Measurements from ENCODE around the gene CCDC146. TPM values are rescaled to one million over a fixed set of nuclear protein-coding genes. Genes with fewer than 3 reads are reported as not detected.

Gene CCDC146
- total RNA-seq, 4 donors from 2014 or later, result 12.8 to 34.0 (median 29.3) TPM

DNA sequence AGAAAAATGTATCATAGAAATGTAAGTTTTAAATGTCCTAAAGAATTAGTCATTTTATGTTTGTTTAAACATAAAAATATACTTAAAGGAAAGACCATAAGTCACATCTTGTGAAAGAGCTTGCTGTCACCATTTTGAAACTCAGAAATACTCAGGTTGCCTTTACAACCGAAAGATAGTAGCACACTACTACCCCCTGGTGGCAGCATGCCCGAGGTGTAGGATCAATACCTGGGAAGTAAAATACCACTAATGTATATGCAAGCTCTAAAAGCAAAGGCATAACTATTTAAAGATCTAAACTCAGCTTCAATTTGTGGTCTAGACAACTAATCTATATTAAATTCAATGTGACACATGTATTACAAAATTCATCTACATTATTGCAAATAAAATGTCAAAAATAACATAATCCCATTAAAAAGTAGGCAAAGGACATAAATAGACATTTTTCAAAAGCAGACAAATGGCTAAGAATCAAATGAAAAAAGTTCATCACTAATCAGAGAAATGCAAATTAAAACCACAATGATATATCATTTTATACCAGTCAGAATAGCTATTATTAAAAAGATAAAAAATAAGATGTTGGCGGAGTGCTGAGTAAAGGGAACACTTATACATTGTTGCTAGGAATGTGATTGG lies 124.9 kb downstream of the CCDC146 start:
- no peaks in the 10 kb centered on the region for H3K4me1 ChIP-seq
- no peak overlapping the region for H3K4me3 ChIP-seq
- H3K27me3 ChIP-seq, result no peaks in the 10 kb centered on the region
- peak; percentile 30 to 41 for DNase-seq
- no peak overlapping the region for H3K27ac ChIP-seq
- H3K36me3 ChIP-seq, result no peaks in the 10 kb centered on the region
- TF ChIP-seq POLR2A (IDR thresholded peaks at IDR 0.05), result no peak
- TF ChIP-seq, protein P1, sequence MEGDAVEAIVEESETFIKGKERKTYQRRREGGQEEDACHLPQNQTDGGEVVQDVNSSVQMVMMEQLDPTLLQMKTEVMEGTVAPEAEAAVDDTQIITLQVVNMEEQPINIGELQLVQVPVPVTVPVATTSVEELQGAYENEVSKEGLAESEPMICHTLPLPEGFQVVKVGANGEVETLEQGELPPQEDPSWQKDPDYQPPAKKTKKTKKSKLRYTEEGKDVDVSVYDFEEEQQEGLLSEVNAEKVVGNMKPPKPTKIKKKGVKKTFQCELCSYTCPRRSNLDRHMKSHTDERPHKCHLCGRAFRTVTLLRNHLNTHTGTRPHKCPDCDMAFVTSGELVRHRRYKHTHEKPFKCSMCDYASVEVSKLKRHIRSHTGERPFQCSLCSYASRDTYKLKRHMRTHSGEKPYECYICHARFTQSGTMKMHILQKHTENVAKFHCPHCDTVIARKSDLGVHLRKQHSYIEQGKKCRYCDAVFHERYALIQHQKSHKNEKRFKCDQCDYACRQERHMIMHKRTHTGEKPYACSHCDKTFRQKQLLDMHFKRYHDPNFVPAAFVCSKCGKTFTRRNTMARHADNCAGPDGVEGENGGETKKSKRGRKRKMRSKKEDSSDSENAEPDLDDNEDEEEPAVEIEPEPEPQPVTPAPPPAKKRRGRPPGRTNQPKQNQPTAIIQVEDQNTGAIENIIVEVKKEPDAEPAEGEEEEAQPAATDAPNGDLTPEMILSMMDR (IDR thresholded peaks at IDR 0.05), result peak; percentile 40 to 69 (median 48)
- intact Hi-C loops (cut with DNase I; ENCODE audit: low total_unique reads), result no loop called here
- no peaks in the 10 kb centered on the region for H3K9me3 ChIP-seq

DNA sequence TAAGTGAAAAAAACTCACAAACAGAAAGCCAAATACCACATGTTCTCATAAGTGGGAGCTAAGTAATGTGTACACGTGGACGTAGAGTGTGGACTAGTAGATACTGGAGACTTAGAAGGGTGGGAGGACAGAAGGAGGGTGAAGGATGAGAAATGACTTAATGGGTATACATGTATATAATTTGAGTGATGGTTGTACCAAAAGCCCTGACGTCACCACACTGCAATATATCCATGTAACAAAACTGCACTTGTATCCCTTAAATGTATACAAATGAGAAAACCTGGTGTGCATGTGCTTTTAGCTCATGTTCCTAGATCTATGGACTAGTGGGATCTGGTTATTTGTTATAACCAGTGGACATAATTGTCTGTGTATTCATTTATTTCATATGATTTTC lies 125.7 kb downstream of the CCDC146 start:
- no peaks in the 10 kb centered on the region for H3K4me1 ChIP-seq
- DNase-seq, result no peak
- H3K27ac ChIP-seq, result no peak overlapping the region
- no peak for TF ChIP-seq POLR2A (IDR thresholded peaks at IDR 0.05)
- TF ChIP-seq, protein P1 (IDR thresholded peaks at IDR 0.05), result no peak
- H3K36me3 ChIP-seq, result no peaks in the 10 kb centered on the region
- H3K4me3 ChIP-seq, result no peak overlapping the region
- intact Hi-C loops (cut with DNase I; ENCODE audit: low total_unique reads), result no loop called here
- no peaks in the 10 kb centered on the region for H3K27me3 ChIP-seq
- no peaks in the 10 kb centered on the region for H3K9me3 ChIP-seq

DNA sequence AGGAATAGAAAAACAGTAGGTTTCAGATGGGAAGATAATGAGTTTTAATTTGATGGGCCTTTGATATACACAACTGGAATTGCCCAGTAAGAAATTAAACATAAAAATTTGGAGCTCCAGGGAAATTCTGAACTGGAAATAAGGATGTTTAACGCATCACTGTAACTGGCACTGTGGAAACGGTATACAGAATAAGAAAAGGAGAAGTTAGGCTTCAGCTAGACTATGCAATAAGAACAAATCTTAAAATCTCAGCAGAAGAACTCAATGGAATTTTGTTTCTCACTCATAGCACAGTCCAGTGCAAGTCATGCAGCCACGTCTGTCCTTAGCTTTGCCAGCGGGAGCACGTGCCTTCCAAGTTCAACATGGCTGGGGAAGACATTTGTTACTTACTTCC lies 130.1 kb downstream of the CCDC146 start:
- Histone ChIP-seq H3K27ac (no peak overlapping the region), H3K4me3 (no peak overlapping the region), H3K4me1 (no peaks in the 10 kb centered on the region), H3K9me3 (no peaks in the 10 kb centered on the region), H3K36me3 (no peaks in the 10 kb centered on the region), H3K27me3 (no peaks in the 10 kb centered on the region)
- intact Hi-C loops (cut with DNase I; ENCODE audit: low total_unique reads), result no loop called here
- TF ChIP-seq POLR2A (IDR thresholded peaks at IDR 0.05), result no peak
- TF ChIP-seq, protein P1 (IDR thresholded peaks at IDR 0.05), result no peak
- DNase-seq, result no peak

DNA sequence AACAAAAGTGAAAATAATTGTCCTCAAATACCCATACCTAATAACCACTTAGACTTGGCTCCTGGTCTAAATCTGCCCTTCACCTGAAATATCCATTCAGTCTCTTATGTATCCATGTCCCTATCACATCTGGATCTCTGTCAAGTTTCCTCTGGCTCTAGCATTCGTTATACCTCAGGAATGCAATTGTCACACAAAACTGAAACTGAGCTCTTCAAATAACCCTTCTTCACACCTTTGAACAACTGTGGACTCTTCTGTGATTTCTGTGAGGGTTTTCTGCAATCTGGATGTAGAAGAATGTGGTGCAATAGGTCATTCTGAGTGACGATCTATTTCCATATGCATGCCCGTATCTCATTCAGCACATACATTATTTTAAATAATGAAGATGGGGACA lies 130.7 kb downstream of the CCDC146 start:
- no peaks in the 10 kb centered on the region for H3K4me1 ChIP-seq
- H3K9me3 ChIP-seq, result no peaks in the 10 kb centered on the region
- H3K36me3 ChIP-seq, result no peaks in the 10 kb centered on the region
- intact Hi-C loops (cut with DNase I; ENCODE audit: low total_unique reads), result no loop called here
- no peak for DNase-seq
- no peak overlapping the region for H3K27ac ChIP-seq
- H3K27me3 ChIP-seq, result no peaks in the 10 kb centered on the region
- H3K4me3 ChIP-seq, result no peak overlapping the region
- TF ChIP-seq, protein P1 (IDR thresholded peaks at IDR 0.05), result no peak

DNA sequence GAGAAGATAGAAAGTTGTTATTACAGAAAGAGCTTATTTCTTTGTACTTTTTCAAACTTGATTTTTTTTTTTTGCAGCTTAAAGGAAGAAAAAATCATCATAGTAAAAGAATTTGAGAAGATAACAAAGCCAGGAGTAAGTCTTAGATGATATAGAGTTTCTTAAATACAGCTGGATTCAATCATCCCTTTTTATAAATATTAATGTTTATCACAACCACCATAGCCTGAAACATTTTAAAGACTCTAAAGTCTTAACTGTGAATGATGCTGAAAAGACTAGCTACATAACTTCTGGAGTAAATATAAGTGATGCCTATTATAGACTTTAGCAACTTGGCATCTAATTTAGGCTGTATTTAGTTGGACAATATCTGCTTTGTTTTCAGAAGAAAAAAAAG lies 132.0 kb downstream of the CCDC146 start:
- Histone ChIP-seq H3K27me3 (no peaks in the 10 kb centered on the region), H3K27ac (no peak overlapping the region), H3K36me3 (no peaks in the 10 kb centered on the region), H3K4me1 (no peaks in the 10 kb centered on the region), H3K4me3 (no peak overlapping the region), H3K9me3 (no peaks in the 10 kb centered on the region)
- TF ChIP-seq, protein P1 (IDR thresholded peaks at IDR 0.05), result no peak
- no peak for TF ChIP-seq POLR2A (IDR thresholded peaks at IDR 0.05)
- intact Hi-C loops (cut with DNase I; ENCODE audit: low total_unique reads), result no loop called here
- no peak for DNase-seq
